ENCODE data around the gene OR7G2.

OR7G2 gene

GRCh38 chr19:9146882-9147281 lies 39.6 kb upstream of the OR7G2 start:
- in situ Hi-C loops (cut with MboI; ENCODE audit: low sequenced_read_pairs, unreplicated experiment), result no loop called here
- DNase-seq (ENCODE audit: low spot score), result no peak
- TF ChIP-seq CTCF (IDR thresholded peaks at IDR 0.05; ENCODE audit: borderline replicate concordance, control extremely low read depth, extremely low read depth, insufficient read depth, missing control alignments), result no peak

- no peak for DNase-seq (ENCODE audit: low spot score)
- in situ Hi-C loops (cut with MboI; ENCODE audit: low sequenced_read_pairs, unreplicated experiment), result no loop called here
- no peak for TF ChIP-seq CTCF (IDR thresholded peaks at IDR 0.05; ENCODE audit: borderline replicate concordance, control extremely low read depth, extremely low read depth, insufficient read depth, missing control alignments)
Measured at GRCh38 chr19:9144920-9145319, 37.6 kb upstream of the OR7G2 start.

- no peak for TF ChIP-seq CTCF (IDR thresholded peaks at IDR 0.05; ENCODE audit: borderline replicate concordance, control extremely low read depth, extremely low read depth, insufficient read depth, missing control alignments)
- DNase-seq (ENCODE audit: low spot score), result peak; percentile 88
- in situ Hi-C loops (cut with MboI; ENCODE audit: low sequenced_read_pairs, unreplicated experiment), result no loop called here
Measured at GRCh38 chr19:9140159-9140874, 33.0 kb upstream of the OR7G2 start, which contains the start of gene ZNF317. Gene ZNF317 (plus strand): TSS chr19:9140397. CDS start chr19:9156017, 15,620 bp downstream.

GRCh38 chr19:9139609-9140158 lies 32.4 kb upstream of the OR7G2 start:
- in situ Hi-C loops (cut with MboI; ENCODE audit: low sequenced_read_pairs, unreplicated experiment), result loop anchor here (10.0 kb wide), 1 partner anchor 655 kb away; no protein-coding TSS in a partner anchor
- no peak for TF ChIP-seq CTCF (IDR thresholded peaks at IDR 0.05; ENCODE audit: borderline replicate concordance, control extremely low read depth, extremely low read depth, insufficient read depth, missing control alignments)
- DNase-seq (ENCODE audit: low spot score), result no peak

- DNase-seq (ENCODE audit: low spot score), result no peak
- no peak for TF ChIP-seq CTCF (IDR thresholded peaks at IDR 0.05; ENCODE audit: borderline replicate concordance, control extremely low read depth, extremely low read depth, insufficient read depth, missing control alignments)
- in situ Hi-C loops (cut with MboI; ENCODE audit: low sequenced_read_pairs, unreplicated experiment), result loop anchor here (10.0 kb wide), 1 partner anchor 662 kb away; no protein-coding TSS in a partner anchor
Measured at GRCh38 chr19:9132422-9132821, 25.1 kb upstream of the OR7G2 start.

- no peak for TF ChIP-seq CTCF (IDR thresholded peaks at IDR 0.05; ENCODE audit: borderline replicate concordance, control extremely low read depth, extremely low read depth, insufficient read depth, missing control alignments)
- in situ Hi-C loops (cut with MboI; ENCODE audit: low sequenced_read_pairs, unreplicated experiment), result loop anchor here (10.0 kb wide), 1 partner anchor 664 kb away; no protein-coding TSS in a partner anchor
- DNase-seq (ENCODE audit: low spot score), result no peak
Measured at GRCh38 chr19:9130965-9131364, 23.7 kb upstream of the OR7G2 start.

All from GM13976 (cell line).